ENCODE results near the gene AKAIN1.

Gene AKAIN1

GRCh38 chr18:5214583-5215351 is 17.7 kb upstream of the AKAIN1 start:
- H3K36me3 ChIP-seq (replicated peaks; ENCODE audit: insufficient read depth, low read length): no peaks in the 10 kb centered on the region
- no peak overlapping the region for H3K27ac ChIP-seq (ENCODE audit: low read length)

DNA sequence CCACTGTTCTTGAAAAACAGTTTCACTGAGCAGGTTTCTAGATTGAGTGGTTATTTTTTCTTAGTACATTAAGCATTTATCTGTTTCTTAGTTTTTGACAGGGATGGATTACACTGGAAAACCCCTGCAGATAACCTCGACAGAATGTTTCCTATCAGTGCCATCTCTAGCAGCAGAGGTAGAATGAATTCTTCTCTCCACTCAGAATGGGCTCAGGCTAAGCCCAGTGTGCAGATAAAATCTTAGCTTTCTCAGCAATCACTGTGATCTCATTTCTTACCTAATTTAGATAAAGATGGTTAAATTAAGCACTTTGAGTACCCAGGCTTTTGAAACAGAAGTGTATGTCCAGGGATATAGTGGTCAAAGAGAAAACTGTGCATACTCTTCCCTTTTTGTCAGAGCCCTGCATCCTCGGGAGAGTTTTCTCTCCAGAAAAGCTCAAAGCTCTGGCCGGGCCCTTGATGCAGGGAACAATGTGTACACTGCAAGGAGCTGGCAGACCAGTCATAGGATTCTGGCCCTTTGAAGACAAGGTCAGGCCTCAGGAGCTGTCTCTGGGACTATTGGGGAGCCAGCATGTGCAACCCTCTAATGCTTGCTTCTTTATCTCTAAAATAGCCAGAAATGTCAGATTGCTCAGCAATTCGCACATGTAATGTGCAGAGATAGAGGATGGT is 10.6 kb upstream of the AKAIN1 start:
- H3K27ac ChIP-seq (ENCODE audit: low read length): no peak overlapping the region
- no peak overlapping the region for H3K4me3 ChIP-seq (ENCODE audit: low read length)
- H3F3A ChIP-seq (ENCODE audit: insufficient read depth, low read length): no peaks in the 10 kb centered on the region
- H3K4me1 ChIP-seq (ENCODE audit: low read length): no peaks in the 10 kb centered on the region
- no peaks in the 10 kb centered on the region for H3K9me2 ChIP-seq (replicated peaks; ENCODE audit: insufficient read depth, low read length)
- H3K36me3 ChIP-seq (replicated peaks; ENCODE audit: insufficient read depth, low read length): no peaks in the 10 kb centered on the region
- H3K4me2 ChIP-seq (ENCODE audit: low read depth, low read length): no peak overlapping the region
- H3K27me3 ChIP-seq (replicated peaks; ENCODE audit: insufficient read depth, low read length): no peaks in the 10 kb centered on the region
- H3K9ac ChIP-seq (ENCODE audit: low read length): no peak overlapping the region
- no peaks in the 10 kb centered on the region for H3K79me2 ChIP-seq (ENCODE audit: low read length)
- TF ChIP-seq EZH2phosphoT487 (IDR thresholded peaks at IDR 0.05; ENCODE audit: low read length) (no peak), CTCF (IDR thresholded peaks at IDR 0.05; ENCODE audit: low read length) (no peak), EZH2 (optimal IDR thresholded peaks at IDR 0.05; ENCODE audit: low read depth, low read length) (no peak)
- no peaks in the 10 kb centered on the region for H3K9me3 ChIP-seq (replicated peaks; ENCODE audit: insufficient read depth, low read length)
- no peaks in the 10 kb centered on the region for H4K20me1 ChIP-seq (ENCODE audit: insufficient read depth, low read length)
- no peak overlapping the region for H2AFZ ChIP-seq (ENCODE audit: low read length)
- no peak for DNase-seq

More at GRCh38 chr18:5214583-5215351, 17.7 kb upstream of the AKAIN1 start:
- H3K4me2 ChIP-seq (ENCODE audit: low read depth, low read length): no peak overlapping the region
- DNase-seq: no peak
- no peaks in the 10 kb centered on the region for H3K27me3 ChIP-seq (replicated peaks; ENCODE audit: insufficient read depth, low read length)
- no peaks in the 10 kb centered on the region for H3F3A ChIP-seq (ENCODE audit: insufficient read depth, low read length)
- no peak overlapping the region for H3K4me3 ChIP-seq (ENCODE audit: low read length)
- H3K9ac ChIP-seq (ENCODE audit: low read length): no peak overlapping the region
- H3K9me3 ChIP-seq (replicated peaks; ENCODE audit: insufficient read depth, low read length): no peaks in the 10 kb centered on the region
- no peak overlapping the region for H2AFZ ChIP-seq (ENCODE audit: low read length)
- no peaks in the 10 kb centered on the region for H3K9me2 ChIP-seq (replicated peaks; ENCODE audit: insufficient read depth, low read length)
- no peaks in the 10 kb centered on the region for H4K20me1 ChIP-seq (ENCODE audit: insufficient read depth, low read length)
- H3K79me2 ChIP-seq (ENCODE audit: low read length): no peaks in the 10 kb centered on the region
- no peaks in the 10 kb centered on the region for H3K4me1 ChIP-seq (ENCODE audit: low read length)
- no peak for TF ChIP-seq CTCF (IDR thresholded peaks at IDR 0.05; ENCODE audit: low read length)
- TF ChIP-seq EZH2 (optimal IDR thresholded peaks at IDR 0.05; ENCODE audit: low read depth, low read length): no peak
- no peak for TF ChIP-seq EZH2phosphoT487 (IDR thresholded peaks at IDR 0.05; ENCODE audit: low read length)

DNA sequence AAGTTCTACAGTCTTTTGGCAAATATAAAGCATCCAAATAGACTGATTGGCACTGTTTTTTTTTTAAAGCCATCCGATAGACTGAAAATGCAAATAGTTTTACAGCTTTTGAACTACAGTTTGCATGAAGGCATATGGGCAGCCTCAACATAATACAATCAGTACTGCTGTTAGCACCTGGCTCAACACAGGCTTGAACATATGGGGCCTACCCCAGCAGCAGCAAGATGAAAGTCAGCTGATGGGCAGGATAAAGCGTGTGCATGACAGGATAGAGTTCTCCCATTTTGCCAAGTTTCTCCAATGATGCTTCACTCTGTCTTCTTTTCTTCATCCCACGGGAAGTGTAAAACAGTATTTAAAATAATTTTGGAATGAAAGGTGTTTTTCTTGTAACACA is 1.3 kb upstream of the AKAIN1 start:
- Histone ChIP-seq H3K27ac (ENCODE audit: low read length) (no peak overlapping the region), H2AFZ (ENCODE audit: low read length) (no peak overlapping the region), H3K9me2 (replicated peaks; ENCODE audit: insufficient read depth, low read length) (no peaks in the 10 kb centered on the region), H4K20me1 (ENCODE audit: insufficient read depth, low read length) (no peaks in the 10 kb centered on the region), H3K9me3 (replicated peaks; ENCODE audit: insufficient read depth, low read length) (no peaks in the 10 kb centered on the region), H3F3A (ENCODE audit: insufficient read depth, low read length) (no peaks in the 10 kb centered on the region), H3K9ac (ENCODE audit: low read length) (no peak overlapping the region), H3K36me3 (replicated peaks; ENCODE audit: insufficient read depth, low read length) (no peaks in the 10 kb centered on the region), H3K4me1 (ENCODE audit: low read length) (no peaks in the 10 kb centered on the region), H3K27me3 (replicated peaks; ENCODE audit: insufficient read depth, low read length) (no peaks in the 10 kb centered on the region), H3K4me3 (ENCODE audit: low read length) (no peak overlapping the region), H3K79me2 (ENCODE audit: low read length) (no peaks in the 10 kb centered on the region), H3K4me2 (ENCODE audit: low read depth, low read length) (no peak overlapping the region)
- TF ChIP-seq CTCF (IDR thresholded peaks at IDR 0.05; ENCODE audit: low read length): no peak
- TF ChIP-seq EZH2phosphoT487 (IDR thresholded peaks at IDR 0.05; ENCODE audit: low read length): no peak
- no peak for TF ChIP-seq EZH2 (optimal IDR thresholded peaks at IDR 0.05; ENCODE audit: low read depth, low read length)
- DNase-seq: no peak
